AG04450 (cell line): ENCODE measurements around the gene OR4C6. TPM values are rescaled to one million over a fixed set of nuclear protein-coding genes. Genes with fewer than 3 reads are reported as not detected.

Experiments used
- CTCF ChIA-PET: fragments of 300-600, 350-600 bp; formaldehyde crosslinking; extraction: SDS; loops from one replicate; lab custom pipeline; 2022; ENCODE audit warnings: antibody characterized with exemption, inconsistent platforms; lab: Charles Lee
- POLR2A ChIA-PET: fragments of 350-600 bp; formaldehyde crosslinking; extraction: SDS; loops from one replicate; lab custom pipeline; 2021; ENCODE audit warnings: antibody characterized with exemption, inconsistent platforms; lab: Yijun Ruan, JAX
- DNase-seq: peaks from one replicate; pipeline ENCODE4 v3.0.0-alpha.2; 2011; ENCODE audit warnings: low read depth, low spot score
- H3K27ac ChIP-seq: one replicate; pipeline ENCODE4 v1.5.1; 2012; ENCODE audit warnings: low read depth, low read length, control low read depth
- H3K27me3 ChIP-seq: one replicate; pipeline ENCODE4 v1.6.0; 2012; ENCODE audit warnings: low read length; ENCODE audit not compliant: control insufficient read depth, insufficient read depth
- H3K4me3 ChIP-seq: 2 replicates; pipeline ENCODE4 v1.5.1; 2011; ENCODE audit warnings: mild to moderate bottlenecking, low read depth, low read length, control low read depth
- H3K9me3 ChIP-seq: 2 replicates; pipeline ENCODE4 v1.5.1; 2012; ENCODE audit warnings: low read length; ENCODE audit not compliant: control insufficient read depth, insufficient read depth
- CTCF ChIP-seq: IDR thresholded peaks from 2 replicates; pipeline ENCODE4 v1.5.1; 2011; ENCODE audit warnings: low read depth, low read length, control low read depth, inconsistent platforms
- polyA plus RNA-seq: library from polyadenylated mRNA; depleted of rRNA; stranded (reverse); fragments of >200 nt; gene quantifications from 2 replicates; pipeline ENCODE4 v1.2.3, GENCODE V29; 2011; rRNA removed

Gene OR4C6
- polyA plus RNA-seq, 1 experiment, result not detected

- POLR2A ChIA-PET, result no interaction called here
- Histone ChIP-seq H3K27me3 (no peaks in the 10 kb centered on the region), H3K9me3 (peaks cover 17% of the 10 kb centered on the region), H3K27ac (no peak overlapping the region), H3K4me3 (no peak overlapping the region)
- no peak for DNase-seq
- TF ChIP-seq CTCF, result no peak
- CTCF ChIA-PET, result no interaction called here
Measured at GRCh38 chr11:55697817-55698216, 35.8 kb downstream of the OR4C6 start.

GRCh38 chr11:55701429-55701828 lies 39.4 kb downstream of the OR4C6 start:
- Histone ChIP-seq H3K9me3 (peaks cover 14% of the 10 kb centered on the region), H3K27ac (no peak overlapping the region), H3K27me3 (no peaks in the 10 kb centered on the region), H3K4me3 (no peak overlapping the region)
- DNase-seq, result no peak
- no peak for TF ChIP-seq CTCF
- CTCF ChIA-PET, result no interaction called here
- POLR2A ChIA-PET, result no interaction called here

DNA sequence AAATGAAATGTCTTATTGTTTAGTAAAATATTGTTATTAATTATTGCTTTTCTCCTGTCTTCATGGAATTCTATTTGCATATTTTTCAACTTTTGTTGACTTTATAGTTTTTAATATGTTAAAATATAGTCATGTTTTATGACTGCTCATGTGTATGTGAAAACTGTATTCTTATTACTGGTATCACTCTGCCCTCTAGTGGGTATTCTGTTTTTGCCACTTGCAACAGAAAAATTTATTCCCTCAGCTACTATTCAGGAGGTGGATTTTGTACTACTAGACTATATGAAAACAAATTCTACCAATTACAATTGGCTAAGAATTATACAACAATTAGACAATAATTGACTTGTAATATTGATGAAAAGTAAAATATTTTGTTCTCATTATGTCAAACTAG lies 45.0 kb downstream of the OR4C6 start:
- Histone ChIP-seq H3K27ac (no peak overlapping the region), H3K4me3 (no peak overlapping the region), H3K27me3 (no peaks in the 10 kb centered on the region), H3K9me3 (peaks cover 5% of the 10 kb centered on the region)
- POLR2A ChIA-PET, result no interaction called here
- no peak for DNase-seq
- CTCF ChIA-PET, result no interaction called here
- TF ChIP-seq CTCF, result peak; percentile 50

DNA sequence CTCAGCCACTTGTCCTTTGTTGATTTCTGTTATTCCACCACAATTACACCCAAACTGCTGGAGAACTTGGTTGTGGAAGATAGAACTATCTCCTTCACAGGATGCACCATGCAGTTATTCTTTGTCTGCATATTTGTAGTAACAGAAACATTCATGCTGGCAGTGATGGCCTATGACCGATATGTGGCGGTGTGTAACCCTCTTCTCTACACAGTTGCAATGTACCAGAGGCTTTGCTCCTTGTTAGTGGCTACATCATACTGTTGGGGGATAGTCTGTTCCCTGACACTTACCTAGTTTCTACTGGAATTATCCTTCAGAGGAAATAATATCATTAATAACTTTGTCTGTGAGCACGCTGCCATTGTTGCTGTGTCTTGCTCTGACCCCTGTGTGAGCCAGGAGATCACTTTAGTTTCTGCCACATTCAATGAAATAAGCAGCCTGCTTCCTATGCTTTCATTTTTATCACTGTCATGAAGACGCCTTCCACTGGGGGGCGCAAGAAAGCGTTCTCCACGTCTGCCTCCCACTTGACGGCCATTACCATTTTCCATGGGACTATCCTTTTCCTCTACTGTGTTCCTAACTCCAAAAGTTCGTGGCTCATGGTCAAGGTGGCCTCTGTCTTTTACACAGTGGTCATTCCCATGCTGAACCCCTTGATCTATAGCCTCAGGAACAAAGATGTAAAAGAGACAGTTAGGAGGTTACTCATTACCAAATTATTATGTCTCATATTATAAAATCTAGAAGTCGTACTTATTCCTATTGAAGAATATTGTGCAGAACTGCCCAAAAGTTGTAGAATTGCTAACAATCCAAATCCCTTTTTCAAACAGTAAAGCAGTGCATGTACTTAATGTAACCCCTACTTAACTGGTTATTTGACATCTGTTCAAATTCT lies 53.2 kb downstream of the OR4C6 start:
- TF ChIP-seq CTCF, result no peak
- Histone ChIP-seq H3K27ac (no peak overlapping the region), H3K9me3 (peaks cover 12% of the 10 kb centered on the region), H3K4me3 (no peak overlapping the region), H3K27me3 (no peaks in the 10 kb centered on the region)
- ChIA-PET CTCF (no interaction called here), POLR2A (no interaction called here)
- no peak for DNase-seq

Other genes starting within 250 kb of the OR4C6 start
- gene OR4C15, start 107.7 kb upstream of the OR4C6 start, polyA plus RNA-seq, result not detected in 2 replicates
- gene OR4C16, start 90.1 kb upstream of the OR4C6 start, polyA plus RNA-seq, result not detected in 2 replicates
- not detected in 2 replicates for gene OR4C11, start 54.6 kb upstream of the OR4C6 start, polyA plus RNA-seq
- gene OR4P4, start 27.1 kb upstream of the OR4C6 start, polyA plus RNA-seq, result not detected in 2 replicates
- not detected in 2 replicates for gene OR4S2, start 13.9 kb upstream of the OR4C6 start, polyA plus RNA-seq
- gene OR5D13, start 111.2 kb downstream of the OR4C6 start, polyA plus RNA-seq, result not detected in 2 replicates
- gene OR5D14, start 133.4 kb downstream of the OR4C6 start, polyA plus RNA-seq, result not detected in 2 replicates
- gene OR5L1, start 149.2 kb downstream of the OR4C6 start, polyA plus RNA-seq, result not detected in 2 replicates
- not detected in 2 replicates for gene OR5D18, start 157.4 kb downstream of the OR4C6 start, polyA plus RNA-seq
- not detected in 2 replicates for gene OR5L2, start 165.0 kb downstream of the OR4C6 start, polyA plus RNA-seq
- not detected in 2 replicates for gene OR5D16, start 176.6 kb downstream of the OR4C6 start, polyA plus RNA-seq
- not detected in 2 replicates for gene TRIM51, start 221.1 kb downstream of the OR4C6 start, polyA plus RNA-seq